ENCODE results near the gene ASIC4.

ASIC4 gene

GRCh38 chr2:219531639-219532377 is 17.5 kb downstream of the ASIC4 start:
- in situ Hi-C loops (cut with HindIII; ENCODE audit: low sequenced_read_pairs): no loop called here

DNA sequence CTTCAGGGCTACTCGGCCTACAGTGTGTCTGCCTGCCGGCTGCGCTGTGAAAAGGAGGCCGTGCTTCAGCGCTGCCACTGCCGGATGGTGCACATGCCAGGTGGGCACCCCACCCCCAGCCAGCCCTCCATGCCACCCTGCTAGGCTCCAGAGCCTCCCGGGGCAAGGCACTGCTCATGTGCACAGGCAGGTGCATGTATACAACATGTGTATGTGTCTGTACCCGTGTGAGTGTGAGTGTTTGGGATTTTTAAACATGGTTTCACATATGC is 18.0 kb downstream of the ASIC4 start:
- in situ Hi-C loops (cut with HindIII; ENCODE audit: low sequenced_read_pairs): no loop called here

- in situ Hi-C loops (cut with HindIII; ENCODE audit: low sequenced_read_pairs): no loop called here
Measured at GRCh38 chr2:219533930-219534661, 19.8 kb downstream of the ASIC4 start.

GRCh38 chr2:219536425-219536824 is 22.1 kb downstream of the ASIC4 start:
- in situ Hi-C loops (cut with HindIII; ENCODE audit: low sequenced_read_pairs): no loop called here

DNA sequence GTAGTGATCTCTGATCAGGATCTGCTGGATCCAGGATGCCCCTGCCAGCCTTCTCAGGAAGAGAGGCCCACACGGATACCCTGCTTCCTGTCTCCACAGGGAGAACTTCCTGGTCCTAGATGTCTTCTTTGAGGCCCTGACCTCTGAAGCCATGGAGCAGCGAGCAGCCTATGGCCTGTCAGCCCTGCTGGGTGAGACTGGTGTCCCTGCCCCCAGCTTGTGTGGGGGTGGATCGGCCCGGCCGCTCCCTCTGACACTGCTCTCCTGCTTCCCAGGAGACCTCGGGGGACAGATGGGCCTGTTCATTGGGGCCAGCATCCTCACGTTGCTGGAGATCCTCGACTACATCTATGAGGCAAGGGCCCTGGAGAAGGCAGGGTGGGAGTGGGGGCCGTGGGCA is 22.7 kb downstream of the ASIC4 start:
- in situ Hi-C loops (cut with HindIII; ENCODE audit: low sequenced_read_pairs): no loop called here

- in situ Hi-C loops (cut with HindIII; ENCODE audit: low sequenced_read_pairs): no loop called here
Measured at GRCh38 chr2:219537657-219538488, 23.6 kb downstream of the ASIC4 start.

DNA sequence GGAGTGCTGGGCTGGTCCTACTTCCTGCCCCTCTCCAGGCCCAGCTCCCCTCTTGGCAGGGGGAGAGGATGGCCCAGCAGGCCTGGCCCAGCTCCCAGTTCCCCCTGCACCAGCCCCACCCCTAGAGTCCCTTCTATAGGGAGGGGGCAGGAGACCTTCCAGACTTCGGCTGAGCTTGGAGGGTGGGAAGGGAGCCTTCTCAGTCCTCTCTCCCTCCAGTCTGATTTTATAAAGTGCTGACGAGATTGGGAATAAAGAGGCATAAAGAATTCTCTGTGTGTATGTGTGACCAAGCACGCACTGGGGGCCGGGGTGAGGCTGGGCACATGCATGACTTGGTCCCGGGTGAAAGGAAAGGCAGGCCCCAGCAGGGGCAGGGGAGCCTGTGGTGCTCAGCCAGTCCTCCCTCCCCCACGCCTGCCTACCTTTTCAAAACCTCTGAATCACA is 24.2 kb downstream of the ASIC4 start:
- in situ Hi-C loops (cut with HindIII; ENCODE audit: low sequenced_read_pairs): no loop called here

DNA sequence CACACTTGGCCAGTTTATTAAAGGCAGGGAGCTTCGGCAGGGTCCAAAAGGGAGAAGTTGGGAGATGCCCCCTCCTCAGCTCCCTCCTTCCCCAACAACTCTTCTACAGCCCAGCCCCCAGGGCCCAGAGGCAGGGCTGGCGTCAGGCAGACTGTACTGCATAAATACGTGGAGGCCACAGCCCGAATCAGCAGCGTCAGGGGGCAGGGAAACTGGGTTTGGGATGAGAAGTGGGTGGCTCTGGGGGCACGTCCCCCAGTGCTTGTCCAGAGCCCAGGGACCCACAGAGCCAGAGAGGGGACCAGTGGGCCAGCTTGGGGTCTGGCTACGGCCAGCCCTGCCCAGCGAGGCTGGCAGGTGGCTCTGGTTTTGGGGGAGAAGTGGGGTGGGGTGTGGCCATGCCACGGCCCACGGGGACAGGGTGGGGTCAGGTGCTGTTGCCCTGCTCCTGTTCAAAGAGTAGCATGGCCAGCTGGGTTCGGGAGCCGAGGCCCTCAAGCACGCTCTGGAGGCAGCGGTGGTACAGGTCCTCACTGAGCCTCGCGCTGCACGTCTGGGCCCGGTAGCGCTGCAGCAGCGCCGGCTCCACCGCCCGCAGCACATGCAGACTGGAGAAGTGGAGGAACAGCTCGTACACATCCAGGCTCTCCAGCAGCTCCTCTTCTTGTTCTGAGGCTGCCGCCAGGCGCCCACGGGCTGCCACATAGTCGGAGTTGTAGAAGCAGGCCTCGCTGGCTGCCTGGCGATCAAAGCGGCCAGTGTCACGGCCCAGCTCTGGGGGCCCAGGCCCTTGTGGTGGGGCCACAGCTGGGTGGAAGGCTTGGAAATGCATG is 24.9 kb downstream of the ASIC4 start:
- in situ Hi-C loops (cut with HindIII; ENCODE audit: low sequenced_read_pairs): no loop called here

GRCh38 chr2:219539926-219540678 is 25.8 kb downstream of the ASIC4 start:
- in situ Hi-C loops (cut with HindIII; ENCODE audit: low sequenced_read_pairs): no loop called here

GRCh38 chr2:219540784-219541504 is 26.7 kb downstream of the ASIC4 start:
- in situ Hi-C loops (cut with HindIII; ENCODE audit: low sequenced_read_pairs): no loop called here

- in situ Hi-C loops (cut with HindIII; ENCODE audit: low sequenced_read_pairs): no loop called here
Measured at GRCh38 chr2:219541611-219542180, 27.4 kb downstream of the ASIC4 start.

DNA sequence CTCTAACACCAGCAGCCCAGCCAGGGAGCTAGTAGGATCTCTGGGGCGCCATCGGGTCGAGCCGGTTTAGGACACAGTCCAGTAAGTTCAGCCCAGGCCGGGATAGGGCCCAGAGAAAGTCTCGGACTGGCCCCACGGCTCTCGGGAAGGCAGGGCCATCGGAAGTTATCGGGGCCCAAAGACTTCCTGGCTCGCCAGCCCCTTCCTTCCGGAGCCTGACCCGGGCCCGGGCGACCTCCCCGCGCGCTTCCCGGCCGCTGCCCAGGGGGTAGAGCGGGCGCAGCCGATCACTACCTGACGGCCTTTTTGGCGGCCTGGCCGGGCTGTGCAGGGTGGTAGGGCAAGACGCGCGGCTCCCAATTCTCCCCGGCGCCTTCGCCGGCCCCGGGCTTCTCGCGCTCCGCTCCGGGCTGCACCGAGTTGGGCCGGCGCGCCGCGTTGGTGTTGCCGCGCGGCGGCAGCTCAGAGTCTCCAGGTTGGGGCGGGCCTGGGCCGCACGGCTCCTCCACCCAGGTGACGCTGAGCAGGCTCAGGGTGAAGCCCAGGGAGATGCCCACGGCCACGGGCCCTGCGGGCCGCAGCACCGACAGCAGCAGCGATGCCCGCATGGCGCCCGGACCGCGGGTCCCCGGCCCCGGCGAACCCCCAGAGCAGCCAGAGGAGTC is 28.8 kb downstream of the ASIC4 start:
- in situ Hi-C loops (cut with HindIII; ENCODE audit: low sequenced_read_pairs): no loop called here

DNA sequence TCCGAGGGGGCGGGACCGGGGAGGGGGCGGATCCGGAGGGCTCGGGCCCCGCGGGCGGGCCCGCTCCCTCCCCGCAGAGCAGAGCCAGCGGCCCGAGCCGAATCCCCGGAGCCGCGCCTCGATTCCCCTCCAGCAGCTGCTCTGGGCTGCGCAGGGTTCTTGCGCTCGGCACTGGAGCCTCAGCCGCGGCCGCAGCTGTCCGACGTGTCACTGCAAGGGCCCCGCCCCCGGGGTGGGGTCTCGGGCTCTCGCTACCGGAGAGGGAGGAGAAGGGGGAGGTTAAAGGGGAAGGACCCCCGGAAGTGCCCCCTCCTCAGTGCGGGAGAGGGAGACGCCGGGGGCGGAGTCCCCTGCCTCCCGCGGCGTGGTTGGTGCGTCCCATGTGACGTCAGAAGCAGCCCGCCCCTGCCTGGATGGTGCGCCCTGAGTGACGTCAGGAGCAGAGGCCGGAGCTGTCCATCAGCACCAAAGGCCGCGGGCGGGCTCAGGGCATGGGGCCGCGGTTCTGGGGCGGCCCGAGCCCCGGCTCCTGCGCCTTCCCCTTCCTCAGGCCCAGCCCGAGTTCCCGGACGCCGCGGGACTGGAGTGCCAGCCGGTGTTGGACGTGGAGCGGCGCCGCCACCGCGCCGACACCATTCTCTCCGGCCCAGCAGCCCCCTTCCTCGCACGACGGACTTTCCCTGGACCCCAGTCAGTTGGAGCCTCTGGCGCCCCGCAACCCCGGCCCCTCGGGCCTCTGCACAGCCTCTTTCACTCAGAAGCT is 29.5 kb downstream of the ASIC4 start, which contains the start of the genes CHPF and TMEM198:
CHPF (minus strand) TSS at position 214 of the 763 bp plus-strand sequence. CDS start 271 bp downstream, outside the sequence.
TMEM198 (plus strand) TSS at position 433 of the 763 bp plus-strand sequence. CDS start 700 bp downstream, outside the sequence.
- in situ Hi-C loops (cut with HindIII; ENCODE audit: low sequenced_read_pairs): no loop called here

DNA sequence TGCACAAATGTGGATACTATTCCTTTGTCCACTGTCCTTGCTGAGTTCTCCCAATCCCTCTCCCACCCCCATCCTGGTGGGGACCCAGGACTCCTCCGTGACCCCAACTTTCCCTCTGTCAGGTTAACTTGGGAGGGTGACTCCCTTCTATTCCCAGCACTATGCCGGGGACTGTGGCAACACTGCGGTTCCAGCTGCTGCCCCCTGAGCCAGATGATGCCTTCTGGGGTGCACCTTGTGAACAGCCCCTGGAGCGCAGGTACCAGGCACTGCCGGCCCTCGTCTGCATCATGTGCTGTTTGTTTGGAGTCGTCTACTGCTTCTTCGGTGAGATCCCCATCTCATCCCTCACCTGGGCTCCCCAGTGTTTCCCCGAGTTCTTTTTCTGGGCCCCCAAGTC is 30.3 kb downstream of the ASIC4 start:
- in situ Hi-C loops (cut with HindIII; ENCODE audit: low sequenced_read_pairs): no loop called here

- in situ Hi-C loops (cut with HindIII; ENCODE audit: low sequenced_read_pairs): no loop called here
Measured at GRCh38 chr2:219545295-219545942, 31.1 kb downstream of the ASIC4 start.

DNA sequence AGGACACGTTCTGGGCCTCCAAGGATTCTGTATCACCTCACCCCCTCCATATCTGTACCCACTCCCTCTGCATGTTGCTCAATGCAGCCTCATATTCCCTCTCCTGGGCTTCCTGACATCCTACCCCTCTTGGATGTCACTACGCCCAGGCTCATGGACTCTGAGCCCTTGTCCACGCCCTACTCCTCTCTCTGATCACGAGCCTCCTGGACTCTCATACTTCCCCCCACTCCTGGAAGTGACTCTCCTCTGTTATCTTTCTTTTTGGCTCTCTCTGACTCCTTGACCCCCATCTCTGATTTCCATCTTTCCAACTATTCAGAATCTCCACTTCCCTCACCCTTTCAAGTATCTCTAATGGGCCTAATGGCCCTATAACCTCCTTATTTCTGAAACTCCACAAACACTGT is 31.7 kb downstream of the ASIC4 start:
- in situ Hi-C loops (cut with HindIII; ENCODE audit: low sequenced_read_pairs): no loop called here

GRCh38 chr2:219547621-219548020 is 33.3 kb downstream of the ASIC4 start:
- in situ Hi-C loops (cut with HindIII; ENCODE audit: low sequenced_read_pairs): no loop called here
